GM23248 (cell line): ENCODE data around the gene AMY2B. TPM values are rescaled to one million over a fixed set of nuclear protein-coding genes. Genes with fewer than 3 reads are reported as not detected.
"Not testable (repeated sequence)": the region's sequence is repeated elsewhere in the genome, so short reads cannot be mapped to it uniquely, and the experiment has no call there.

Experiments
- DNase-seq: peaks from one replicate; pipeline ENCODE4 v3.0.0-alpha.2; 2015
- H2AFZ ChIP-seq: fragments of 200-600 bp; sonication (generic); 2 replicates; pipeline ENCODE4 v1.6.1; 2016; ENCODE audit warnings: antibody characterized with exemption
- H3F3A ChIP-seq: fragments of 200-600 bp; sonication (generic); 2 replicates; pipeline ENCODE4 v1.6.1; 2016; ENCODE audit warnings: mild to moderate bottlenecking, antibody characterized with exemption, mixed run types; ENCODE audit not compliant: insufficient read depth
- H3K27ac ChIP-seq: fragments of 200-600 bp; sonication (generic); 2 replicates; pipeline ENCODE4 v1.5.1; 2016; ENCODE audit warnings: mild to moderate bottlenecking
- H3K27me3 ChIP-seq: fragments of 200-600 bp; sonication (generic); replicated peaks from 2 replicates; pipeline ENCODE4 v1.6.1; 2016; ENCODE audit warnings: mild to moderate bottlenecking; ENCODE audit not compliant: insufficient read depth
- H3K36me3 ChIP-seq: fragments of 200-600 bp; sonication (generic); 2 replicates; pipeline ENCODE4 v1.6.1; 2016; ENCODE audit warnings: low read depth, mild to moderate bottlenecking
- H3K4me1 ChIP-seq: fragments of 200-600 bp; sonication (generic); 2 replicates; pipeline ENCODE4 v1.6.1; 2016; ENCODE audit warnings: mild to moderate bottlenecking; ENCODE audit not compliant: insufficient read depth
- H3K4me2 ChIP-seq: fragments of 200-600 bp; sonication (generic); one replicate; pipeline ENCODE4 v1.6.1; 2016; ENCODE audit warnings: mild to moderate bottlenecking; ENCODE audit not compliant: unreplicated experiment
- H3K4me3 ChIP-seq: fragments of 200-600 bp; sonication (generic); 2 replicates; pipeline ENCODE4 v1.5.1; 2016; ENCODE audit warnings: mild to moderate bottlenecking
- H3K79me2 ChIP-seq: fragments of 200-600 bp; sonication (generic); 2 replicates; pipeline ENCODE4 v1.6.1; 2016; ENCODE audit warnings: mild to moderate bottlenecking; ENCODE audit not compliant: insufficient read depth
- H3K9ac ChIP-seq: fragments of 200-600 bp; sonication (generic); 2 replicates; pipeline ENCODE4 v1.6.1; 2016; ENCODE audit warnings: mild to moderate bottlenecking
- H3K9me2 ChIP-seq: fragments of 200-600 bp; sonication (generic); 2 replicates; pipeline ENCODE4 v1.6.1; 2016; ENCODE audit warnings: mixed run types, mild to moderate bottlenecking, moderate library complexity; ENCODE audit not compliant: insufficient read depth
- H3K9me3 ChIP-seq: fragments of 200-600 bp; sonication (generic); one replicate; pipeline ENCODE4 v1.6.1; 2017; ENCODE audit warnings: low read depth
- H4K20me1 ChIP-seq: fragments of 200-600 bp; sonication (generic); 2 replicates; pipeline ENCODE4 v1.6.0; 2016; ENCODE audit not compliant: insufficient read depth
- EZH2 ChIP-seq: fragments of 200-600 bp; sonication (generic); IDR thresholded peaks from 2 replicates; pipeline ENCODE4 v1.6.1; 2018; ENCODE audit warnings: antibody characterized with exemption, mild to moderate bottlenecking; ENCODE audit not compliant: insufficient read depth, poor library complexity, severe bottlenecking
- EZH2phosphoT487 ChIP-seq: fragments of 200-600 bp; sonication (generic); IDR thresholded peaks from 2 replicates; pipeline ENCODE4 v1.6.1; 2018; ENCODE audit warnings: antibody characterized with exemption, moderate library complexity, mild to moderate bottlenecking, low read depth; ENCODE audit not compliant: insufficient read depth
- WGBS, 2 experiments: methylation state at CpG; one replicate each; pipeline ENCODE4 v1.1.6; 2015 to 2017; ENCODE audit warnings: low lambda C conversion rate in 2 of 2, low coverage in 1 of 2; ENCODE audit errors: missing lambda C conversion rate in 2 of 2; 5-methylcytosine and 5-hydroxymethylcytosine counted together
- in situ Hi-C: fragments of 300-500 bp; cut with MboI; formaldehyde crosslinking; loops from 2 replicates; pipeline ENCODE4 v1.15.0; 2020
- polyA plus RNA-seq: library from polyadenylated mRNA; unstranded; fragments of >200 nt; fragmentation: Nextera tagmentation; extraction: Ambion mirVana; gene quantifications from 2 replicates; pipeline ENCODE4 v1.2.1, GENCODE V29; 2016
- total RNA-seq: library from RNA; depleted of rRNA; stranded (reverse); fragments of >200 nt; shearing (Covaris generic); gene quantifications from 2 replicates; pipeline ENCODE4 v1.2.3, GENCODE V29; 2014

AMY2B gene
- total and polyA plus RNA-seq, 2 experiments from 2014 or later = 0.94 to 2.5 TPM

- Histone ChIP-seq H3F3A (no peaks in the 10 kb centered on the region), H2AFZ (no peak overlapping the region), H3K36me3 (no peaks in the 10 kb centered on the region), H3K4me2 (no peak overlapping the region), H3K27ac (no peak overlapping the region), H3K4me3 (no peak overlapping the region), H3K27me3 (no peaks in the 10 kb centered on the region), H3K79me2 (no peaks in the 10 kb centered on the region), H3K4me1 (no peaks in the 10 kb centered on the region), H3K9ac (no peak overlapping the region), H3K9me2 (no peaks in the 10 kb centered on the region), H3K9me3 (no peaks in the 10 kb centered on the region), H4K20me1 (no peaks in the 10 kb centered on the region)
- DNase-seq = no peak
- TF ChIP-seq EZH2phosphoT487 = no peak
- TF ChIP-seq EZH2 = no peak
- in situ Hi-C loops = no loop called here
- 71 to 82% methylated on average over 7 of the region's 7 CpGs for WGBS, 2 experiments
Observed at GRCh38 chr1:103569493-103569892, 1.9 kb upstream of the AMY2B start.

GRCh38 chr1:103576065-103576464 is 4.7 kb downstream of the AMY2B start:
- Histone ChIP-seq H3K9ac (no peak overlapping the region), H3K4me1 (no peaks in the 10 kb centered on the region), H3F3A (no peaks in the 10 kb centered on the region), H3K27me3 (no peaks in the 10 kb centered on the region), H2AFZ (no peak overlapping the region), H3K9me3 (no peaks in the 10 kb centered on the region), H4K20me1 (no peaks in the 10 kb centered on the region), H3K79me2 (no peaks in the 10 kb centered on the region), H3K9me2 (no peaks in the 10 kb centered on the region), H3K4me3 (no peak overlapping the region), H3K27ac (no peak overlapping the region), H3K36me3 (no peaks in the 10 kb centered on the region), H3K4me2 (no peak overlapping the region)
- TF ChIP-seq EZH2 (no peak), EZH2phosphoT487 (no peak)
- in situ Hi-C loops = no loop called here
- peak; percentile 7 for DNase-seq

- in situ Hi-C loops, H3K9me2 ChIP-seq, H3K9me3 ChIP-seq, DNase-seq, H2AFZ ChIP-seq, H3K27ac ChIP-seq, H4K20me1 ChIP-seq, H3K36me3 ChIP-seq, H3K4me3 ChIP-seq, H3K79me2 ChIP-seq, H3F3A ChIP-seq, H3K9ac ChIP-seq, H3K27me3 ChIP-seq, H3K4me2 ChIP-seq, H3K4me1 ChIP-seq: not testable (repeated sequence)
- WGBS, 2 experiments = 74 to 75% methylated on average over 4 to 5 of the region's 5 CpGs
Observed at GRCh38 chr1:103576784-103577183, 5.4 kb downstream of the AMY2B start.

- no peak for DNase-seq
- 71 to 82% methylated on average over 1 of the region's 1 CpG for WGBS, 2 experiments
- no peaks in the 10 kb centered on the region for H3K27me3 ChIP-seq
Observed at GRCh38 chr1:103582464-103582863, 11.1 kb downstream of the AMY2B start.

GRCh38 chr1:103583887-103584286 is 12.5 kb downstream of the AMY2B start:
- TF ChIP-seq EZH2 = no peak
- no peak for TF ChIP-seq EZH2phosphoT487
- no peak overlapping the region for H3K4me3 ChIP-seq
- no peak overlapping the region for H3K9ac ChIP-seq
- 38 to 46% methylated on average over 3 of the region's 3 CpGs for WGBS, 2 experiments
- H3K27me3 ChIP-seq = no peaks in the 10 kb centered on the region
- H3K36me3 ChIP-seq = no peaks in the 10 kb centered on the region
- H3K9me3 ChIP-seq = no peaks in the 10 kb centered on the region
- H3F3A ChIP-seq = no peaks in the 10 kb centered on the region
- no peak overlapping the region for H2AFZ ChIP-seq
- in situ Hi-C loops = no loop called here
- H3K4me2 ChIP-seq = no peak overlapping the region
- no peaks in the 10 kb centered on the region for H3K9me2 ChIP-seq
- H3K79me2 ChIP-seq = no peaks in the 10 kb centered on the region
- no peaks in the 10 kb centered on the region for H3K4me1 ChIP-seq
- no peak overlapping the region for H3K27ac ChIP-seq
- DNase-seq = no peak
- no peaks in the 10 kb centered on the region for H4K20me1 ChIP-seq

More at GRCh38 chr1:103582464-103582863, 11.1 kb downstream of the AMY2B start:
- Histone ChIP-seq H3K4me2 (no peak overlapping the region), H3F3A (no peaks in the 10 kb centered on the region), H3K4me3 (no peak overlapping the region), H3K36me3 (no peaks in the 10 kb centered on the region), H2AFZ (no peak overlapping the region), H3K4me1 (no peaks in the 10 kb centered on the region), H3K9me2 (no peaks in the 10 kb centered on the region), H3K79me2 (no peaks in the 10 kb centered on the region), H3K9me3 (no peaks in the 10 kb centered on the region), H3K27ac (no peak overlapping the region), H3K9ac (no peak overlapping the region), H4K20me1 (no peaks in the 10 kb centered on the region)
- TF ChIP-seq EZH2phosphoT487 (no peak), EZH2 (no peak)
- in situ Hi-C loops = no loop called here
